Measurements from ENCODE around the gene ERBB4. TPM values are rescaled to one million over a fixed set of nuclear protein-coding genes. Genes with fewer than 3 reads are reported as not detected.

ERBB4 gene
- total RNA-seq, 1 experiment from 2014 or later, result not detected

DNA sequence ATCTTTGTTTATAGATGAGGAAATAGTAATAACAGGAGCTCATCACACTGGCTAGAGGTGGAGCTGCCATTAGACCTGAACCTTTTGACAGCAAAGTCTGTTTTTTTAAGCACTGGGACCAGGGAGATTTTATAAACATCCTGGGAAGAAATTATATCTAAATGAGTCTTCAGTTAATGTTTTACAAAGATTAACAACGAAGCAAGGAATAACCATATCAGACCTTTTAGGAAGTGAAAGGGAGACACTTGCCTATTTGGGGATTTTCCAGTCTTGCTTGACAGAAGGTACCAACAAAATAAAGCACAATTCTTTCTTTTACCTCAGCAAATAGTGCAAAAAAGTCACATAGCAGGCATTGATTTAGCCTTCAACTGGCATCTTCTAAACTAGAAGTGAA is 1205.2 kb downstream of the ERBB4 start:
- CTCF ChIA-PET, result interaction anchor here (0.7 kb wide), 1 partner anchor 298 kb away, joined by 3 read pairs; no protein-coding TSS in a partner anchor
- intact Hi-C loops (cut with micrococcal nuclease), result no loop called here
- Mint-ChIP-seq H3K27ac (ENCODE audit: low read depth, unreplicated experiment) (no peak overlapping the region), H3K36me3 (ENCODE audit: insufficient read depth, unreplicated experiment) (no peaks in the 10 kb centered on the region), H3K4me1 (ENCODE audit: insufficient read depth, unreplicated experiment) (peaks cover 5% of the 10 kb centered on the region), H3K9me3 (ENCODE audit: unreplicated experiment) (no peaks in the 10 kb centered on the region), H3K4me3 (ENCODE audit: unreplicated experiment) (no peak overlapping the region), H3K27me3 (ENCODE audit: insufficient read depth, unreplicated experiment) (peaks cover 17% of the 10 kb centered on the region)
- no peak for DNase-seq (ENCODE audit: unreplicated experiment)
- no TSS peak for BruUV-seq (replicated peaks)
- POLR2A ChIA-PET, result no interaction called here
- TF ChIP-seq, protein P1, sequence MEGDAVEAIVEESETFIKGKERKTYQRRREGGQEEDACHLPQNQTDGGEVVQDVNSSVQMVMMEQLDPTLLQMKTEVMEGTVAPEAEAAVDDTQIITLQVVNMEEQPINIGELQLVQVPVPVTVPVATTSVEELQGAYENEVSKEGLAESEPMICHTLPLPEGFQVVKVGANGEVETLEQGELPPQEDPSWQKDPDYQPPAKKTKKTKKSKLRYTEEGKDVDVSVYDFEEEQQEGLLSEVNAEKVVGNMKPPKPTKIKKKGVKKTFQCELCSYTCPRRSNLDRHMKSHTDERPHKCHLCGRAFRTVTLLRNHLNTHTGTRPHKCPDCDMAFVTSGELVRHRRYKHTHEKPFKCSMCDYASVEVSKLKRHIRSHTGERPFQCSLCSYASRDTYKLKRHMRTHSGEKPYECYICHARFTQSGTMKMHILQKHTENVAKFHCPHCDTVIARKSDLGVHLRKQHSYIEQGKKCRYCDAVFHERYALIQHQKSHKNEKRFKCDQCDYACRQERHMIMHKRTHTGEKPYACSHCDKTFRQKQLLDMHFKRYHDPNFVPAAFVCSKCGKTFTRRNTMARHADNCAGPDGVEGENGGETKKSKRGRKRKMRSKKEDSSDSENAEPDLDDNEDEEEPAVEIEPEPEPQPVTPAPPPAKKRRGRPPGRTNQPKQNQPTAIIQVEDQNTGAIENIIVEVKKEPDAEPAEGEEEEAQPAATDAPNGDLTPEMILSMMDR (IDR thresholded peaks at IDR 0.05; ENCODE audit: unreplicated experiment), result no peak

DNA sequence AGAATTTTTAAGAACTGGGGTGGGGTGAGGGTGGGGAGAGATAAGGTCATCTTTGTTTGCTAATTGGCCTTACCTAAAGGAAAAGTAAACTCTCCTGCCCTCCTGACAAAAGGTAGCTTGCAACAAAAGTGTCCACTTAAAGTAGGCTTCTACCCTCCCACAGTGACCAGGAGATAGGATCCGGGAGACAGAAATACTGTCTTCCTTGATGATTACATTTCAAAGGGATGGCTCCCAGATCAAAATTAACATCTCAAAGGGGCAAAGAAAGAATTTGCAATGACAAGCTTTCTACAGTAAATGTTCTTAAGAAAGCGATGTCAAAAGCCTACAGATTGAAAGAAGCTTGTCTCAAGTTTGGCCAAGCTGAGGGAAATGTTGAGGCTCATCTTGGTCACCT is 1206.9 kb downstream of the ERBB4 start:
- intact Hi-C loops (cut with micrococcal nuclease), result no loop called here
- Mint-ChIP-seq H3K27me3 (ENCODE audit: insufficient read depth, unreplicated experiment) (peaks cover 17% of the 10 kb centered on the region), H3K9me3 (ENCODE audit: unreplicated experiment) (no peaks in the 10 kb centered on the region)

DNA sequence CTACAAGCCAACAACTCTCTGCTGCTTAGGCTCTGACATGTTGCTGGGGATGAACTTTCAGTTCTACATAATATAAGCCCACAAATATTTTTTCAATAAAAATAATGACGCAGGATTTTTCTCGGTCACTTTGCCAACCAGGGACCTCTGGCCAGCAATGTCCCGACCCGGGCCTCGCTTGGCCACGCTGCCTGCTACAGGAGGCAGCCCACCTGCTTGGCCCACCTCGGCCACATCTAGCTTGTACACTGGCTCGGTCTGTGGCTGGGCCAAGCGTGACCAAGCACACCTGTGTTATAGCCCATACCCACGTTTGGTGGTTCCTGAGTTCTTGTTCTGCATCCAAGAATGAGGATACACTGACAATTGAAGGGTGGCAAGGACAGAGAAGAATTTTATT is 1208.7 kb downstream of the ERBB4 start:
- H3K27me3 Mint-ChIP-seq (ENCODE audit: insufficient read depth, unreplicated experiment), result peaks cover 17% of the 10 kb centered on the region
- H3K4me1 Mint-ChIP-seq (ENCODE audit: insufficient read depth, unreplicated experiment), result peaks cover 5% of the 10 kb centered on the region
- no peak for DNase-seq (ENCODE audit: unreplicated experiment)
- BruUV-seq (replicated peaks), result no TSS peak
- CTCF ChIA-PET, result interaction anchor here (1.1 kb wide), 1 partner anchor 52 kb away, joined by 3 read pairs; no protein-coding TSS in a partner anchor
- POLR2A ChIA-PET, result no interaction called here
- intact Hi-C loops (cut with micrococcal nuclease), result no loop called here
- TF ChIP-seq, protein P1 (IDR thresholded peaks at IDR 0.05; ENCODE audit: unreplicated experiment), result no peak
- no peaks in the 10 kb centered on the region for H3K9me3 Mint-ChIP-seq (ENCODE audit: unreplicated experiment)
- no peak overlapping the region for H3K27ac Mint-ChIP-seq (ENCODE audit: low read depth, unreplicated experiment)
- no peaks in the 10 kb centered on the region for H3K36me3 Mint-ChIP-seq (ENCODE audit: insufficient read depth, unreplicated experiment)
- no peak overlapping the region for H3K4me3 Mint-ChIP-seq (ENCODE audit: unreplicated experiment)

More for the DNA sequence above, 1206.9 kb downstream of the ERBB4 start:
- TF ChIP-seq, protein P1 (IDR thresholded peaks at IDR 0.05; ENCODE audit: unreplicated experiment), result no peak
- POLR2A ChIA-PET, result no interaction called here
- no peak overlapping the region for H3K27ac Mint-ChIP-seq (ENCODE audit: low read depth, unreplicated experiment)
- no peak overlapping the region for H3K4me3 Mint-ChIP-seq (ENCODE audit: unreplicated experiment)
- no peak for DNase-seq (ENCODE audit: unreplicated experiment)
- peaks cover 5% of the 10 kb centered on the region for H3K4me1 Mint-ChIP-seq (ENCODE audit: insufficient read depth, unreplicated experiment)
- CTCF ChIA-PET, result no interaction called here
- BruUV-seq (replicated peaks), result no TSS peak
- H3K36me3 Mint-ChIP-seq (ENCODE audit: insufficient read depth, unreplicated experiment), result no peaks in the 10 kb centered on the region

DNA sequence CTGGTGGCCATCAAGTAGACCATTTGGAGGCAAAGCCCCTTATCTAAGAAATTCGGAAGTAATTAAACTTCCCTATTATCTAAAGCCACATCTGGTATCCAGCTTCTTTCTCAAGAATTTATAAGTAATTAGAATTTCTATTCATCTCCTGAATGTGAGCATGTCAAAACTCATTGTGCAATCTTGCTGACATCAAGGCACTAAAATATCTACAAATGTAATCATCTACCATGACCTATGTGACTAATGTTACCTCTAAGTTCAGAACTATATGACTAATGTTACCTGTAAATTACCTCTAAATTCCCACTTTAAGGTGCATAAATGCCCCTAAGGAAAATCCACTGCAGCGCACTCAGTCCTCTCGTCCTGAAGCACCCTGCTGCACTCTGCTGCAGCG is 1209.2 kb downstream of the ERBB4 start:
- Mint-ChIP-seq H3K27ac (ENCODE audit: low read depth, unreplicated experiment) (no peak overlapping the region), H3K4me1 (ENCODE audit: insufficient read depth, unreplicated experiment) (peaks cover 5% of the 10 kb centered on the region), H3K4me3 (ENCODE audit: unreplicated experiment) (no peak overlapping the region), H3K27me3 (ENCODE audit: insufficient read depth, unreplicated experiment) (peaks cover 17% of the 10 kb centered on the region), H3K36me3 (ENCODE audit: insufficient read depth, unreplicated experiment) (no peaks in the 10 kb centered on the region), H3K9me3 (ENCODE audit: unreplicated experiment) (no peaks in the 10 kb centered on the region)
- ChIA-PET POLR2A (no interaction called here), CTCF (interaction anchor here (1.5 kb wide), 1 partner anchor 25 kb away, joined by 3 read pairs; no protein-coding TSS in a partner anchor)
- DNase-seq (ENCODE audit: unreplicated experiment), result peak; percentile 69
- intact Hi-C loops (cut with micrococcal nuclease), result no loop called here
- BruUV-seq (replicated peaks), result no TSS peak
- TF ChIP-seq, protein P1 (IDR thresholded peaks at IDR 0.05; ENCODE audit: unreplicated experiment), result no peak
